Panc1 (cell line): ENCODE results near the gene KCND3.

Source experiments
- CTCF ChIP-seq: fragments of 450-650 bp; IDR thresholded peaks from 2 replicates; pipeline ENCODE4 v1.5.1; 2017; ENCODE audit warnings: mild to moderate bottlenecking
- POLR2AphosphoS5 ChIP-seq: IDR thresholded peaks from 2 replicates; pipeline ENCODE4 v1.6.1; 2012; ENCODE audit warnings: mild to moderate bottlenecking, low read depth, low read length, moderate library complexity
- REST ChIP-seq, 2 experiments: IDR thresholded peaks; 2 replicates each; pipeline ENCODE4 v1.6.1; 2011 to 2012; ENCODE audit warnings: low read depth in 2 of 2, control low read depth in 1 of 2, low read length in 1 of 2, mild to moderate bottlenecking in 1 of 2, moderate library complexity in 1 of 2; ENCODE audit not compliant: insufficient read depth in 1 of 2
- SIN3A ChIP-seq: IDR thresholded peaks from 2 replicates; pipeline ENCODE4 v1.6.1; 2012; ENCODE audit warnings: low read depth, mild to moderate bottlenecking, low read length, moderate library complexity, borderline replicate concordance; ENCODE audit not compliant: insufficient read depth
- TCF7L2 ChIP-seq: IDR thresholded peaks from 2 replicates; pipeline ENCODE4 v1.6.1; 2011; ENCODE audit warnings: mild to moderate bottlenecking, low read depth, low read length, inconsistent platforms

DNA sequence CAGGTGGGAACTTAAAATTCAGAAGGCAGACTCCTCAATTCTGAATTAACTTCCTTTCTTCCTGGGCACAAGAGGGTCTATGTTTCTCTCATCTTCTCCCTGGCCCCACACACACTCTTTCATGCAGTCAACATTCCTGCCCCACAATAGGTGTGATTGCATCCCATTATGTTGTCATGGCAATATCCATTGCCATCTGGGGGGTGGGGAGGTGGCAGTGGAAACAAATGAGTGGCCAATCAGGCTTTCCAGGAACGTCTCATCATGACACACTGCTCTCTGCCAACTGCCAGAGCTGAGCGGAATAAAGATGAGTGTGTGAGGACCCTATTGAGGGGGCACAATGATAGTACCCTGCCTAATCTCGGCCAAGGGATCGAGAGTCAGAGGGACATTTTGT, 80.4 kb downstream of the KCND3 start:
- TF ChIP-seq CTCF (no peak), TCF7L2 (no peak), POLR2AphosphoS5 (no peak), REST (IDR thresholded peaks at IDR 0.05; ENCODE audit: insufficient read depth in 1 of 2, low read depth in 2 of 2, low read length in 1 of 2) (no peak), SIN3A (no peak)
